Endothelial cell of umbilical vein (primary cell): ENCODE data around the gene ZSWIM6. TPM values are rescaled to one million over a fixed set of nuclear protein-coding genes. Genes with fewer than 3 reads are reported as not detected.

ENCODE experiments used
- BruUV-seq: library from RNA; stranded (reverse); fragments of 400-500 nt; replicated peaks from 2 replicates; lab custom pipeline; 2021; lab: Mats Ljungman, UMichigan
- CTCF ChIA-PET: fragments of 300-600, 350-600 bp; sonication (Branson Sonifier 250); formaldehyde crosslinking; loops from one replicate; lab custom pipeline; 2021; ENCODE audit warnings: antibody characterized with exemption, inconsistent platforms; lab: Charles Lee
- POLR2A ChIA-PET: fragments of 300-600, 350-600 bp; sonication (Branson Sonifier 250); formaldehyde crosslinking; loops from one replicate; lab custom pipeline; 2021; ENCODE audit warnings: antibody characterized with exemption, inconsistent platforms; lab: Charles Lee
- DNase-seq: peaks from one replicate; pipeline ENCODE4 v3.0.0-alpha.2; 2011; ENCODE audit warnings: low read depth, low spot score
- FAIRE-seq: peaks from 2 replicates; lab custom pipeline; 2011; peaks lifted over from hg19 to GRCh38; lab: Jason Lieb, UNC
- H2AFZ ChIP-seq: 2 replicates; pipeline ENCODE4 v1.6.0; 2012; ENCODE audit warnings: low read depth, low read length, control low read depth, inconsistent platforms
- H3K27ac ChIP-seq: 2 replicates; pipeline ENCODE4 v1.5.1; 2011; ENCODE audit warnings: low read depth, mild to moderate bottlenecking, control low read depth, low read length, moderate library complexity; ENCODE audit not compliant: insufficient read depth
- H3K27me3 ChIP-seq, 2 experiments: 2 replicates each; pipeline versions ENCODE4 v1.6.0 to v1.6.1; 2011; ENCODE audit warnings: low read length in 2 of 2, mixed read lengths in 1 of 2; ENCODE audit not compliant: control insufficient read depth in 2 of 2, insufficient read depth in 2 of 2
- H3K36me3 ChIP-seq, 2 experiments: 2 replicates in 1 of 2; 3 replicates in 1 of 2; pipeline ENCODE4 v1.5.1; 2011; ENCODE audit warnings: low read length in 2 of 2, mild to moderate bottlenecking in 1 of 2, moderate library complexity in 1 of 2; ENCODE audit not compliant: control insufficient read depth in 2 of 2, insufficient read depth in 2 of 2; ENCODE audit errors: extremely low read depth in 1 of 2
- H3K4me1 ChIP-seq: 3 replicates; pipeline ENCODE4 v1.5.1; 2011; ENCODE audit warnings: mild to moderate bottlenecking, low read length; ENCODE audit not compliant: control insufficient read depth, insufficient read depth; ENCODE audit errors: extremely low read depth
- H3K4me2 ChIP-seq: 2 replicates; pipeline ENCODE4 v1.6.1; 2011; ENCODE audit warnings: low read length, control low read depth, mixed read lengths; ENCODE audit not compliant: insufficient read depth
- H3K4me3 ChIP-seq, 3 experiments: fragments of 200-600 bp in 1 of 3; sonication (generic), shearing (Covaris generic) in 1 of 3; replicated peaks in 1 of 3; 2 replicates each; pipeline ENCODE4 v1.5.1; 2011 to 2016; ENCODE audit warnings: control low read depth in 3 of 3, low read length in 3 of 3, mild to moderate bottlenecking in 2 of 3, inconsistent platforms in 1 of 3, low read depth in 1 of 3, moderate library complexity in 1 of 3; ENCODE audit not compliant: insufficient read depth in 1 of 3
- H3K79me2 ChIP-seq: 2 replicates; pipeline ENCODE4 v1.6.0; 2012; ENCODE audit warnings: low read length, inconsistent platforms; ENCODE audit not compliant: control insufficient read depth, insufficient read depth
- H3K9ac ChIP-seq: replicated peaks from 2 replicates; pipeline ENCODE3; 2011; ENCODE audit warnings: low read length, control low read depth; ENCODE audit not compliant: insufficient read depth; ENCODE audit errors: extremely low read depth
- H3K9me1 ChIP-seq: replicated peaks from 3 replicates; pipeline ENCODE4 v1.6.0; 2011; ENCODE audit warnings: mild to moderate bottlenecking, low read length; ENCODE audit not compliant: control insufficient read depth, insufficient read depth; ENCODE audit errors: extremely low read depth
- H3K9me3 ChIP-seq: replicated peaks from 2 replicates; pipeline ENCODE4 v1.5.1; 2012; ENCODE audit warnings: low read length, inconsistent platforms; ENCODE audit not compliant: control insufficient read depth, insufficient read depth
- H4K20me1 ChIP-seq: replicated peaks from 2 replicates; pipeline ENCODE3; 2011; ENCODE audit warnings: mild to moderate bottlenecking, low read length; ENCODE audit not compliant: control insufficient read depth, insufficient read depth; ENCODE audit errors: extremely low read depth
- CTCF ChIP-seq, 2 donors: IDR thresholded peaks; 1 replicate in 1 of 2; 2 replicates in 1 of 2; pipeline ENCODE4 v1.5.1; 2011; ENCODE audit warnings: low read length in 2 of 2, mild to moderate bottlenecking in 2 of 2, moderate library complexity in 2 of 2, control low read depth in 1 of 2, inconsistent platforms in 1 of 2, low read depth in 1 of 2; ENCODE audit not compliant: insufficient read depth in 1 of 2; ENCODE audit errors: extremely low read depth in 1 of 2
- EZH2 ChIP-seq: IDR thresholded peaks from 2 replicates; pipeline ENCODE4 v1.6.1; 2012; ENCODE audit warnings: borderline replicate concordance, low read depth, mild to moderate bottlenecking, moderate library complexity, low read length, inconsistent platforms; ENCODE audit not compliant: severe bottlenecking
- FOS ChIP-seq: IDR thresholded peaks from 2 replicates; pipeline ENCODE4 v1.6.1; 2011; ENCODE audit warnings: mild to moderate bottlenecking, low read length, moderate library complexity, borderline replicate concordance; ENCODE audit not compliant: insufficient read depth
- GATA2 ChIP-seq: IDR thresholded peaks from 2 replicates; pipeline ENCODE4 v1.7.0; 2011; ENCODE audit warnings: low read depth, mild to moderate bottlenecking, moderate library complexity, mixed read lengths, low read length; ENCODE audit not compliant: insufficient read length, insufficient read depth
- JUN ChIP-seq: IDR thresholded peaks from 2 replicates; pipeline ENCODE4 v1.6.1; 2011; ENCODE audit warnings: borderline replicate concordance, low read depth; ENCODE audit not compliant: insufficient read length, insufficient read depth
- MAX ChIP-seq: IDR thresholded peaks from 2 replicates; pipeline ENCODE4 v1.6.1; 2011; ENCODE audit not compliant: insufficient read depth, insufficient read length
- MYC ChIP-seq: IDR thresholded peaks from one replicate; pipeline ENCODE4 v1.6.1; 2011; ENCODE audit warnings: mild to moderate bottlenecking, low read depth, low read length
- POLR2A ChIP-seq: IDR thresholded peaks from 2 replicates; pipeline ENCODE4 v1.6.1; 2012; ENCODE audit warnings: low read depth, mild to moderate bottlenecking, control low read depth, low read length
- POLR2AphosphoS5 ChIP-seq: IDR thresholded peaks from 2 replicates; pipeline ENCODE4 v1.6.1; 2012; ENCODE audit warnings: low read depth, mild to moderate bottlenecking, control low read depth, low read length, moderate library complexity; ENCODE audit not compliant: insufficient read depth
- dilution Hi-C: fragments of 300-500 bp; cut with MboI; formaldehyde crosslinking; loops from one replicate; pipeline ENCODE4 v1.15.0; 2019; ENCODE audit warnings: low sequenced_read_pairs; ENCODE audit not compliant: extremely low pct_ligation_motif_present
- intact Hi-C: fragments of 100-400 bp; cut with micrococcal nuclease; formaldehyde crosslinking; loops from one replicate; pipeline ENCODE4 v1.10.0; 2022
- polyA plus RNA-seq, 4 experiments: library from polyadenylated mRNA; depleted of rRNA in 3 of 4; stranded (reverse) in 3 of 4; unstranded in 1 of 4; fragments of >200 nt; gene quantifications; 2 replicates each; pipeline versions ENCODE4 v1.2.1 to v1.2.3, GENCODE V29; 2011 to 2012; ENCODE audit warnings: missing spikeins in 1 of 4
- total RNA-seq: library from RNA; stranded (reverse); gene quantifications from 2 replicates; pipeline ENCODE4 v1.2.3, GENCODE V29; 2021

The ZSWIM6 gene
- total and polyA plus RNA-seq, 2 donors (not counting 3 experiments of a cell fraction or from before 2014, with no cell fraction given), result 14.9 to 25.3 TPM

GRCh38 chr5:61304590-61305381 is 27.3 kb upstream of the ZSWIM6 start:
- H3K27me3 ChIP-seq, result no peaks in the 10 kb centered on the region
- H3K4me3 ChIP-seq, result no peak overlapping the region
- H3K4me1 ChIP-seq, result peaks cover 7% of the 10 kb centered on the region
- no peak for FAIRE-seq
- H3K9me1 ChIP-seq, result no peaks in the 10 kb centered on the region
- H3K36me3 ChIP-seq, result no peaks in the 10 kb centered on the region
- BruUV-seq, result no TSS peak
- no peak overlapping the region for H3K9ac ChIP-seq
- DNase-seq, result peak; percentile 44
- no peak overlapping the region for H3K27ac ChIP-seq
- intact Hi-C loops (no loop called here), dilution Hi-C loops (no loop called here)
- POLR2A ChIA-PET, result interaction anchor here (0.6 kb wide), 1 partner anchor 347 kb away, joined by 3 read pairs; no protein-coding TSS in a partner anchor
- peak overlapping the region; percentile 5 for H2AFZ ChIP-seq
- H4K20me1 ChIP-seq, result no peaks in the 10 kb centered on the region
- no peak for TF ChIP-seq POLR2AphosphoS5
- TF ChIP-seq POLR2A, result no peak
- TF ChIP-seq FOS, result no peak
- TF ChIP-seq MYC, result no peak
- no peak for TF ChIP-seq JUN
- TF ChIP-seq MAX, result no peak
- no peak for TF ChIP-seq GATA2
- no peak for TF ChIP-seq EZH2
- TF ChIP-seq CTCF (IDR thresholded peaks at IDR 0.05; ENCODE audit: extremely low read depth in 1 of 2, insufficient read depth in 1 of 2, low read depth in 1 of 2, low read length in 2 of 2), result no peak
- CTCF ChIA-PET, result interaction anchor here (0.6 to 2.0 kb wide), 4 partner anchors 8 to 28 kb away, joined by 3 to 6 read pairs (median 5); no protein-coding TSS in a partner anchor
- H3K4me2 ChIP-seq, result no peak overlapping the region
- H3K9me3 ChIP-seq, result no peaks in the 10 kb centered on the region
- H3K79me2 ChIP-seq, result no peaks in the 10 kb centered on the region
